Right ventricle myocardium superior (tissue), 1 donor: ENCODE results near the gene PRKAR2A. TPM values are rescaled to one million over a fixed set of nuclear protein-coding genes. Genes with fewer than 3 reads are reported as not detected.

Experiments used
- ATAC-seq: fragments of 200-7000 bp; cut with Tn5 transposase; one replicate; pipeline ENCODE4 v1.9.1; 2020; ENCODE audit warnings: mild to moderate bottlenecking; ENCODE audit not compliant: poor library complexity
- DNase-seq: peaks from one replicate; pipeline ENCODE4 v3.0.0-alpha.2; 2020
- intact Hi-C: fragments of 100-400 bp; cut with DNase I; formaldehyde crosslinking; loops from one replicate; pipeline ENCODE4 v1.11.2; 2022
- total RNA-seq: library from RNA; stranded (reverse); fragmentation: NEBNext Ultra II Directional; extraction: Animal tissue kit (Norgen Biotek cat#: 25700); gene quantifications from one replicate; pipeline ENCODE4 v1.2.1, GENCODE V29; 2021
- donor health status: DM: no; HTN: yes; CAD: no; lungs with severe emphysema.

PRKAR2A gene
- total RNA-seq, 1 donor from 2014 or later = 50.0 TPM

- ATAC-seq (no peak), DNase-seq (no peak)
- intact Hi-C loops = no loop called here
Measured at GRCh38 chr3:48708481-48708889, 139.2 kb downstream of the PRKAR2A start.

- intact Hi-C loops = no loop called here
- DNase-seq (no peak), ATAC-seq (no peak)
Measured at GRCh38 chr3:48707157-48707556, 140.5 kb downstream of the PRKAR2A start.

- DNase-seq (no peak), ATAC-seq (no peak)
- intact Hi-C loops = no loop called here
Measured at GRCh38 chr3:48702320-48702920, 145.3 kb downstream of the PRKAR2A start.

GRCh38 chr3:48700731-48701405 lies 146.8 kb downstream of the PRKAR2A start:
- ATAC-seq = no peak
- DNase-seq = no peak
- intact Hi-C loops = no loop called here

GRCh38 chr3:48698891-48699290 lies 148.8 kb downstream of the PRKAR2A start:
- intact Hi-C loops = no loop called here
- DNase-seq = no peak
- ATAC-seq = no peak

GRCh38 chr3:48697952-48698351 lies 149.7 kb downstream of the PRKAR2A start:
- DNase-seq (no peak), ATAC-seq (no peak)
- intact Hi-C loops = no loop called here

- intact Hi-C loops = no loop called here
- DNase-seq (no peak), ATAC-seq (no peak)
Measured at GRCh38 chr3:48696601-48697000, 151.1 kb downstream of the PRKAR2A start.

Other genes starting within 250 kb of the PRKAR2A start
- gene UQCRC1, start 238.2 kb downstream of the PRKAR2A start, total RNA-seq = 1,265 TPM
- gene TMEM89, start 226.1 kb downstream of the PRKAR2A start, total RNA-seq = not detected
- 10.8 TPM for gene SLC26A6, start 212.4 kb downstream of the PRKAR2A start, total RNA-seq
- 0.16 TPM for gene CELSR3, start 185.0 kb downstream of the PRKAR2A start, total RNA-seq
- 13.3 TPM for gene NCKIPSD, start 162.0 kb downstream of the PRKAR2A start, total RNA-seq
- 22.7 TPM for gene IP6K2, start 130.7 kb downstream of the PRKAR2A start, total RNA-seq
- gene SLC25A20, start 51.0 kb upstream of the PRKAR2A start, total RNA-seq = 140 TPM
- 164 TPM for gene ARIH2, start 71.0 kb upstream of the PRKAR2A start, total RNA-seq
- gene P4HTM, start 142.4 kb upstream of the PRKAR2A start, total RNA-seq = 25.1 TPM
- 71.6 TPM for gene WDR6, start 159.5 kb upstream of the PRKAR2A start, total RNA-seq
- 7.9 TPM for gene DALRD3, start 170.7 kb upstream of the PRKAR2A start, total RNA-seq
- gene NDUFAF3, start 174.2 kb upstream of the PRKAR2A start, total RNA-seq = 165 TPM
- 58.5 TPM for gene IMPDH2, start 181.5 kb upstream of the PRKAR2A start, total RNA-seq
- 46.2 TPM for gene QRICH1, start 246.2 kb upstream of the PRKAR2A start, total RNA-seq